C4-2B (cell line): ENCODE results near the gene NAV2.

Experiments
- ZFX ChIP-seq: fragments of 450-650 bp; IDR thresholded peaks from 2 replicates; pipeline ENCODE4 v1.6.1; 2017
- TF ChIP-seq, protein P1 (sequence below): fragments of 450-650 bp; conservative IDR thresholded peaks from 2 replicates; pipeline ENCODE4 v1.5.1; 2017; ENCODE audit warnings: mild to moderate bottlenecking

DNA sequence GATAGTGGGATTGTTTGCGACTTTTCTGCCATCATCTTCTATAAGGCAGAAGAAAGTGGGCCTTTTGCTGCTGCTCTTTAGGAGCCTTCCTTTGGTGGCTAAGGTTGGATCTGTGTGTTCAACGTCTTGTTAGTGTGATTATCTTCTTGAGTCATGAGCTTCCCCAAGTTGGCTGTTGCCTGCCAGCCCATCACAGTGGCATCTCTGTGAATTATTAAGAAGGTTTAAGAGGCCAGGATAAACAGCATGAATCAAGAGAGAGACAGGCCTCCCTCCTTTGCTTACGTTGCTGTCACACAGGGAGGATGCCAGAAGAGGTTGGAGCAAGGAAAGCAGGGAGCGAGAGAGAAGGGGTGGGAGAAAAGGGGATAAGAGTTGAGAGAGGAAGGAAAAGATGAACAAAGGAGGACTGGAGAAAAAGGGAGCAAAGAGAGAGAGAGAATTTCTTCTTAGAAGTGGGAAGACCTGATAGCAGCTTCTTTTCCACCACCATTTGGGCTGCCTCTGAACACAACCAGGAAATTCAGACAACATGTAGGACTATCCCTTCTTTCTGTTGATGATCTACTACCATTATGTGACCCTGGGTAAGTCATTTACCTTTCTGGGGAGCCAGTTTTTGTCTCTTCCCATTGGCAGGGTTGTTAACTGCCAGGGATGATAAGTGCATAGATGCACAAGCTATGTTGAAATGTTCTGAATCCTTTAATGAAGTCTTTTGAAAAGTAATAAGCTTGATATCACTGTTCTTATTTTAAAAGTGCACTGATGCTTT is 126.5 kb downstream of the NAV2 start:
- TF ChIP-seq, protein P1, sequence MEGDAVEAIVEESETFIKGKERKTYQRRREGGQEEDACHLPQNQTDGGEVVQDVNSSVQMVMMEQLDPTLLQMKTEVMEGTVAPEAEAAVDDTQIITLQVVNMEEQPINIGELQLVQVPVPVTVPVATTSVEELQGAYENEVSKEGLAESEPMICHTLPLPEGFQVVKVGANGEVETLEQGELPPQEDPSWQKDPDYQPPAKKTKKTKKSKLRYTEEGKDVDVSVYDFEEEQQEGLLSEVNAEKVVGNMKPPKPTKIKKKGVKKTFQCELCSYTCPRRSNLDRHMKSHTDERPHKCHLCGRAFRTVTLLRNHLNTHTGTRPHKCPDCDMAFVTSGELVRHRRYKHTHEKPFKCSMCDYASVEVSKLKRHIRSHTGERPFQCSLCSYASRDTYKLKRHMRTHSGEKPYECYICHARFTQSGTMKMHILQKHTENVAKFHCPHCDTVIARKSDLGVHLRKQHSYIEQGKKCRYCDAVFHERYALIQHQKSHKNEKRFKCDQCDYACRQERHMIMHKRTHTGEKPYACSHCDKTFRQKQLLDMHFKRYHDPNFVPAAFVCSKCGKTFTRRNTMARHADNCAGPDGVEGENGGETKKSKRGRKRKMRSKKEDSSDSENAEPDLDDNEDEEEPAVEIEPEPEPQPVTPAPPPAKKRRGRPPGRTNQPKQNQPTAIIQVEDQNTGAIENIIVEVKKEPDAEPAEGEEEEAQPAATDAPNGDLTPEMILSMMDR, result no peak
- no peak for TF ChIP-seq ZFX
